Pulmonary artery endothelial cell (primary cell): Measurements from ENCODE around the gene ILF2. TPM values are rescaled to one million over a fixed set of nuclear protein-coding genes. Genes with fewer than 3 reads are reported as not detected.
"Not testable (repeated sequence)": the region's sequence is repeated elsewhere in the genome, so short reads cannot be mapped to it uniquely, and the experiment has no call there.

Source experiments
- DNase-seq: peaks from one replicate; pipeline ENCODE4 v3.0.0-alpha.2; 2011; ENCODE audit warnings: low read depth, low spot score
- total RNA-seq: library from RNA; depleted of rRNA; stranded (reverse); fragments of >200 nt; gene quantifications from 2 replicates; pipeline ENCODE4 v1.2.3, GENCODE V29; 2014

Gene ILF2
- total RNA-seq, 1 donor from 2014 or later: 295 TPM

DNA sequence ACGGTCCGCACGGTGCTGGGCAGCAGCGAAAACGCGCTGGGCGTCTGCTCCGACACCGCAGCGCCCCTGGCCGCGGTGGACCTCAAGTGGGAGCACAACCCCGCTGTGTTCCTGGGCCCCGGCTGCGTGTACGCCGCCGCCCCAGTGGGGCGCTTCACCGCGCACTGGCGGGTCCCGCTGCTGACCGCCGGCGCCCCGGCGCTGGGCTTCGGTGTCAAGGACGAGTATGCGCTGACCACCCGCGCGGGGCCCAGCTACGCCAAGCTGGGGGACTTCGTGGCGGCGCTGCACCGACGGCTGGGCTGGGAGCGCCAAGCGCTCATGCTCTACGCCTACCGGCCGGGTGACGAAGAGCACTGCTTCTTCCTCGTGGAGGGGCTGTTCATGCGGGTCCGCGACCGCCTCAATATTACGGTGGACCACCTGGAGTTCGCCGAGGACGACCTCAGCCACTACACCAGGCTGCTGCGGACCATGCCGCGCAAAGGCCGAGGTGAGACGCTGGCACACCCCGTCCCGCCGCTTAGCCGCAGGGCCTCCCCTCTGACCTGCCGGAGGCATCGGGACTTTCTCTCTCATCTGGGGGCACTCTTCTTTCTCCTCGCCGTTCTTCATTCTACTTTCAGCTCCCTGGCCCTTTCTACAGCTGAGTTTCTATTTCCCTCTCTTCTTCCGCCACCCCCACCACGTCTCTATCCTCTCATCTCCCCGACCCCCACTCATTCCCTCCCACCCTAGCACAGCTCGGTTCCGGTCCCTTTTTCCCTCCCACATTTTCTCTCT lies 8.7 kb upstream of the ILF2 start:
- DNase-seq: no peak

DNA sequence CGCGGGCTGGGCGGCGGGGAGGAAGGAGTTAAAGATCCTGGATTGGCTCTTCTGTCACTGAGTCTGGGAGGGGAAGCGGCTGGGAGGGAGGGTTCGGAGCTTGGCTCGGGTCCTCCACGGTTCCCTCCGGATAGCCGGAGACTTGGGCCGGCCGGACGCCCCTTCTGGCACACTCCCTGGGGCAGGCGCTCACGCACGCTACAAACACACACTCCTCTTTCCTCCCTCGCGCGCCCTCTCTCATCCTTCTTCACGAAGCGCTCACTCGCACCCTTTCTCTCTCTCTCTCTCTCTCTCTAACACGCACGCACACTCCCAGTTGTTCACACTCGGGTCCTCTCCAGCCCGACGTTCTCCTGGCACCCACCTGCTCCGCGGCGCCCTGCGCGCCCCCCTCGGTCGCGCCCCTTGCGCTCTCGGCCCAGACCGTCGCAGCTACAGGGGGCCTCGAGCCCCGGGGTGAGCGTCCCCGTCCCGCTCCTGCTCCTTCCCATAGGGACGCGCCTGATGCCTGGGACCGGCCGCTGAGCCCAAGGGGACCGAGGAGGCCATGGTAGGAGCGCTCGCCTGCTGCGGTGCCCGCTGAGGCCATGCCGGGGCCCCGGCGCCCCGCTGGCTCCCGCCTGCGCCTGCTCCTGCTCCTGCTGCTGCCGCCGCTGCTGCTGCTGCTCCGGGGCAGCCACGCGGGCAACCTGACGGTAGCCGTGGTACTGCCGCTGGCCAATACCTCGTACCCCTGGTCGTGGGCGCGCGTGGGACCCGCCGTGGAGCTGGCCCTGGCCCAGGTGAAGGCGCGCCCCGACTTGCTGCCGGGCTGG lies 7.9 kb upstream of the ILF2 start, which contains the start of gene NPR1:
NPR1 (plus strand) TSS at position 170 of the 818 bp plus-strand sequence; CDS start at position 591, 421 bp downstream.
- DNase-seq: no peak

DNA sequence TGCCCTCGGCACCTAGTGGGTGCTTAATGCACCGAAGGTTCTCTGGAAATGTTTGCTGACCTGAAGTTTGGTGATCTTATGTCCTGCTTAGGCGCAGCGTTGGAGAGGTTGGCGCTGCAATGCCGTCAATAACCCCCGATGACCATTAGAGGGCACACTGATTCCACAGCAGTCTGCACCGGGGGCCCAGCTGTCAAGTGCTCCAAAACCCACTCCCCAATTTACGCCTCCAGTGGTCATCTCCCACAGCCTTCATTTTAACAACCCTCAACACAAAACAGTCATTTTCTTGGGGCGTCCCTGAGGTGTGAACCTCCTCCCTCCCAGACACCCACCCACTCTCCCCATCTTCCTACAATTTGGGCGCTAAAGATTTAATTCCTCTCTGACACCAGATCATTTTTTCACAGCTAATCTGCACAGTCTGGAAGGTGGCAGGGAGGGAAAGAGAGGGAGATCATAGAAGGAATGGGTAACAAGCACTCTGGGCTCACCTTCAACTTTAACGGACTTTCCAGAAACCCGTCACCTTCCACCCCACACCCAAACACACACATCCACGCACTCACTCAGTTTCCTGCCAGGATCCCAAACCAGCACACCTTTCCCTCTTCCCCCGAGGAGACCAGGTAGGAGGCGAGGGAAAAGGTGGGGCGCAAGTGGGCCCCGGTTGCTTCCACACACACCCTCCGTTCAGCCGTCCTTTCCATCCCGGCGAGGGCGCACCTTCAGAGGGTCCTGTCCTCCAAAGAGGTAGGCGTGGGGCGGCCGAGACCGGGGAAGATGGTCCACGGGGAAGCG lies 7.1 kb upstream of the ILF2 start:
- DNase-seq: no peak

DNA sequence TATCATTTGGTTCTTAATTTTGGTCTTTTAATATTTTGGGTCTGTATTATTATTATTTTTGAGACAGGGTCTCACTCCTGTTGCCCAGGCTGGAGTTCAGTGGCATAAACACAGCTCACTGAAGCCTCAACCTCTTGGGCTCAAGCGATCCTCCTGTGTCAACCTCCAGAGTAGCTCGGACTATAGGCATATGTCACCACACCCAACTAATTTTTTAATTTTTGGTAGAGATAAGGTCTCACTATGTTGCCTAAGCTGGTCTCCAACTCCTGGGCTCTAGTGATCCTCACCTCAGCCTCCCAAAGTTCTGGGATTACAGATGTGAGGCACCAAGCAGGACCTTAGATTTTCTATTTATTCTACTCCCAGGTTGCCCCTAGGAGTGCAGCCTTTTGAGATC lies 2.7 kb upstream of the ILF2 start:
- no peak for DNase-seq

DNA sequence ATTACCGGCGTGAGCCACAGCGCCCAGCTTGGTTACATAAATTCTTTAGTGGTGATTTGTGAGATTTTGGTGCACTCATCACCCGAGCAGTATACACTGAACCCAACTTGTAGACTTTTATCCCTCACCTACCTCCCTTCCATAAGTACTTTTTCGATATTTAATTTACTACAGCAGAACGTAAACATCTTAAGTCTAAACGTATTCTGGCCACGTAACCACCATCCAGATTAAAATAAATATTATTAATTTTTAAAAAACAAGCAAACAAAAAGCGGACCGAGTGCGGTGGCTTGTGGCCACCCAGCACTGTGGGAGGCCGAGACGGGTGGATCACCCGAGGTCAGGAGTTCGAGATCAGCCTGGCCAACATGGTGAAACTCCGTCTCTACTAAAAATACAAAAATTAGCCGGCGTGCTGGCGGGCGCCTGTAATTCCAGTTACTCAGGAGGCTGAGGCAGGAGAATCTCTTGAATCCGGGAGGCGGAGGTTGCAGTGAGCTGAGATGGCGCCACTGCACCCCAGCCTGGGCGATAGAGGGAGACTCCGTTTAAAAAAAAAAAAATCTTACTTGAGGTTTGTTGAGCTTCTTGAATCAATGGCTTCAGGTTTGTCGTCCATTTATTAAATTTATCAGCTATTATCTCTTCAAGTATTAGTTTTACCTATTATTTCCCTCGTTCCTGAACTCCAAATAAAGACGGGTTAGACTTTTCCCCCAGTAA lies 998 bp upstream of the ILF2 start:
- DNase-seq: not testable (repeated sequence)

DNA sequence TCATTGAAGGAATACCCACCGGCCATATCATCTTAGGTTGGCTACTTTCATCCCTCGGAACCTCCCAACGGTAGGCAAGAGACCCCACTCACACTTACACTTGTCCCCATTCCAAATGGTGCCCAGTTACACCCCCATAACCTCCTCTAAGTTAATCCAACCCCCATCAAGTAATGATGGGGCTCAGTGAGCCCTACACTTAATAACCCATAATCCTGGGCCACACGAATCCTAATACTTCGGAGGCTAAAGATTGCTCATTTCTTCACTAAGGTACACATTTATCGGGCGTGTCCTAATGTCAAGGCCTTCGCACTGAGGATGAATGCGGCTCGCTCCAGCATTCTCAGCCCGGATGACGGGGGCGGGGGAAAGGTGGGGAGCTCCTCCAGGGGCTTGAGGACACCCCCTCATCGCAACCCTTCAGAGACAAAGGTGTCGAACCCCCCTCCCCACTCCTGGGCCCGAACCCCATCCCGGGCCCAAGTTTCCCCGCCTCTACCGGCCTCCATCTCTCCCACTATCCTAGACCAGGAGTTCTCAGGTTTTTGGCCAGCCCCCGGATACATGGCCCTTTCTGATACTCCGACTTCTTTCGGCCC lies 435 bp downstream of the ILF2 start:
- DNase-seq: no peak

DNA sequence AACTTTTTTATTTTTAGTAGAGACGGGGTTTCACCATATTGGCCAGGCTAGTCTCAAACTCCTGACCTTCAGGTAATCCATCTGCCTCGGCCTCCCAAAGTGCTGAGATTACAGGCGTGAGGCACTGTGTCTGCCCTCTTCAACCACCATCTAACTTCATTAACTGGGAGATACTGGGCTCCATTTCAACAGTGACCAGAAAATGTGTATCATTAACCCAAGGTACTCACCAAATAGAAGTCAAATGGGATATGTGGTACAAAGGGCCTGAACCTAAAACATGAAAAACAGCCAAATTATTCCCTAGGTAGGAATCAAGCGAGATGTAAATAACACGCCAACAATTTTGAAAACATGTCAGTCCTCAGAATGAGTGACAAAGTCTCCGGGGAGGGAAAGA lies 1.2 kb downstream of the ILF2 start:
- DNase-seq: no peak

DNA sequence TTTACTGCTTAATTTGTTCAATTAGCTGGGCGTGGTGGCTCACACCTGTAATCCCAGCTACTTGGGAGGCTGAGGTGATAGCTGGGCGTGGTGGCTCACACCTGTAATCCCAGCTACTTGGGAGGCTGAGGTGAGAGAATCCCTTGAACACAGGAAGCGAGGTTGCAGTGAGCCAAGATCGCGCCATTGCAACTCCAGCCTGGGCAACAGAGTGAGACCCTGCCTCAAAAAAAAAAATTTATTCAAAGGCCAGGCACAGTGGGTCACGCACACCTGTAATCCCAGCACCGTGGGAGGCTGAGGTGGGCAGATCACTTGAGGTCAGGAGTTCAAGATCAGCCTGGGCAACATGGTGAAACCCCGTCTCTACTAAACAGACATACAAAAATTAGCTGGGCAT lies 2.1 kb downstream of the ILF2 start:
- not testable (repeated sequence) for DNase-seq

DNA sequence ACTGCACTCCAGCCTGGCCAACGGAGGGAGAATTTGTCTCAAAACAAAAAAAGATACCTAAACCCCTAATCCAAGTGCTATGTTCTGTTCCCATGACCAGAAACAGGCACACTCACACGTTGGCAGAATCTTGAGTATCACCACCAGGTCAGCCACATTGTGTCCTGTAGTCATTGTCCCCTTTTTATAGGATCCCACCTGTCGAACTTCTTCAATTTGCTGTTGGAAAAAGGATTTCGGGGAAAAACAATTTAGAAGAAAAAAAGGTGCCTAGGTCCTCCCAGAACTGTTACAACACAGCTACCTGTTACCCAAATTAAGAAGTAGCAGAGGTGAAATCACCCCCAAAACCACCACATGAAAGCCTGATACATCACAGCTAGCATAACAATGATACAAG lies 3.4 kb downstream of the ILF2 start:
- DNase-seq: no peak

DNA sequence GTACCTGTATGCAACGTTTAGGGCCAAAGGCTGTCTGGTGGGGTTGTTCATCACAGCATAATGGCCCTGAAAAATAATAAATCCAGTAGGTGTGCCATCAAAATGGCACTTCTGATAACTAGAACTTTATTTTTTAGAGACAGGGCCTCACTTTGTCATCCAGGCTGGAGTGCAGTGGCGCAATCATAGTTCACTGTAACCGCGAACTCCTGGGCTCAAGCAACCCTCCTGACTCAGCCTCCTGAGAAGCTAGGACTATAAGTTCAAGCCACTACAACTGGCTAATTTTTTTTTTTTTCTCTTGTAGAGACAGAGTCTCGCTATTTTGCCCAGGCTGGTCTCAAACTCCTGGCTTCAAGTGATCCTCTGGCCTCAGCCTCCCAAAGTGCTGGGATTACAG lies 7.6 kb downstream of the ILF2 start:
- DNase-seq: no peak

DNA sequence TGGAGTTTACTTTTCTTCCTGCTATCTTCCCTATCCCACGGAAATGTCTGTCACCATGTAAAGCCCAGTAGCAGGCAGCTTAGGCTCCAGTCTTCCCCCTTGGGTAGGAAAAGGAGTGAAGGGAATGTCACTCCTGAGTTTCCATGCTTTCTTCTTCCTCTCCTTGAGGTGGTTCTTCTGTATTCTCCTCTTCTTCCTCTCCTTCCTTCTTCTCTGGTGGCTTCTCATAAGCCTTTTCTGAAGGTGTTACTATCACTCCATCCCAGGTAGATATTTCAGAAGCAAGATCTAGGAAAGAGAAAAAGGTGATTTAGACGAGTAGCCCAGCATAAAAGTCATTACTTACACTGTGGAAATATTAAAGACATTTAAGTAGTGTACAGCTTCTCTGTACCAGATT lies 8.5 kb downstream of the ILF2 start:
- no peak for DNase-seq

DNA sequence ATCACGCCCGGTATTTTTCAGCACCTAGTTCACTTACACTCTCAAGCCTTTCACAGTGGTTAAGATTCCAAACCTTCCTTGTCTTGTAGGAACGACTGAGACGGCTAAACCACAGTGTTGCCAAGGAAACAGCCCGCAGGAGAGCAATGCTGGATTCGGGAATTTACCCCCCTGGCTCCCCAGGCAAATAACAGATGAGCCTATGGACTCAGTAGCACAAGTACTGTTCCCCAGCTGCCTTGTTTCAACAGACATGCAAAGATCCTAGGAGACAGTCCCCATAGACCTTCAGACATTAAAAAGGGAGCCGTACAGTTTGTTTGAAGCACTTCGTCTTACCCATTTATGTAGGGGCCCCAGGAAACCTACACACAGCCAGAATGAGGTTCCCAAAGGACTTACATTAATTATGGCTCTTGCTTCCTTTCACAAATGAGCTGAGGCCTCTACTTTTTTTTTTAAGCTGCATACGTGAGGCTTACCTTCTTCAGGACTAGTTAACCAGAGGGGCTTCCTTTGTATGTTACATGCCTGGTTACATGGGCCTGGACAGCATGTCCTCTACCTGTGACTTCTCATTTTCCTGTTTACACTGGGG lies 9.6 kb downstream of the ILF2 start:
- DNase-seq: no peak

DNA sequence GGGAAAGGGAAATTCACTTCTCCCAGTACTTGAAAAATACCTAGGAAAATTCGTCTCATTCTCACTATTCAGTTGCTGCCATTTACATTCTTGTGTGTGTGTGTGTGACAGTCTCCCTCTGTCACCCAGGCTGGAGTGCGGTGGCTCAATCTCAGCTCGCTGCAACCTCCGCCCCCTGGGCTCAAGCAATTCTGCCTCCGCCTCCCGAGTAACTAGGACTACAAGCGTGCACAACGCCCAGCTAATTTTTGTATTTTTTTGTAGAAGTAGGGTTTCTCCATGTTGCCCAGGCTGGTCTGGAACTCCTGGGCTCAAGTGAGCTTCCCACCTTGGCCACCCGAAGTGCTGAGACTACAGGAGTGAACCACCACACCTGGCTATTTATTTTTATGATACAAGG lies 11.1 kb downstream of the ILF2 start:
- no peak for DNase-seq

DNA sequence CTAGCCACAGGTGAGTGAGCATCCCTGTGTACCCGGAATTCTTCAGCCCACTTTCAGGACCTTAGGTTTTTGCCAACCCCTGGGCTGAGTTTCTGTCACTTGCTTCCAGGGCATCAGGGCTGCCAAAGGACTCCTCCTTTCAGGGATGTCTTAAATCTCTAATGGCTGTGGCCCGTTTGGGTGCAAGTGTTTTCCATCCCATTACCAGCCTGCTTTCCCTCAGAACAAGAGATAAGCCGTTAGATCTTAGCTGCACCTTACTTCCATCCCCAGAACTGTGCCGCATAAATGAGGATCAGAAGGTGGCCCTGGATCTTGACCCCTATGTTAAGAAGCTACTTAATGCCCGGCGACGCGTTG lies 11.6 kb downstream of the ILF2 start:
- no peak for DNase-seq

DNA sequence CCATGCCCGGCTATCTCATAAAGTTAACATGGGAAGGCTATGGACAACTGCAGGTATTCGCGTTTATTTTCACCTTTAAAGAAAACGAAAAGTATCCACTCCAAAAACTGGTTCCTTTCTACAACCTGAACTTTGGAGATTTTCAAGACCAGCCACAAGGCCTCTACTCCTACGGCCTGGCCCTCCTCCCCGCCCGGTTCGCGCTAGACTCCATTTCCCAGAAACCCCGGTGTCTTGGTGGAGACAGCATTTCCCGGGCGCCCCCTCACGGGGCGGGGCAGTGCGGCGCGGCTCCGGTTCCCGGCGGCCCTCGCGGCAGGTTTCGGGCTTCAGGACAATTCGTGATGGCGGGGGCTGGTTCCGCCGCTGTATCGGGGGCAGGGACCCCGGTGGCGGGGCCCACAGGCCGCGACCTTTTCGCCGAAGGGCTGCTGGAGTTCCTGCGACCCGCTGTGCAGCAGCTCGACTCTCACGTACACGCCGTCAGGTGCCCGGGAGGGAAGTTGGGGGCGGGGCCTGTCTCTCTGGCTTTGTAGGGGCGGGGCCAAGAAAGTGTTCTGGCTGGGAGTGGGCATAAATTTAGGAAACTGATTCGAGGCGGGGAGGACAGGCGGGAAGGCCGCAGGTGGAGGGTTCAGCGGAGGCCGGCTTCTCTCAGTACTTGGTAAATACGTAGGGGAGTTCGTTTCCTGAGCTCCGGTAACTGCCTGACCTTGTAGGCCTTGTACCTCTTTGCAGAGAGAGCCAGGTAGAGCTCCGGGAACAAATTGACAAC lies 12.2 kb downstream of the ILF2 start, which contains the start of gene SNAPIN:
SNAPIN (plus strand) TSS at position 304 of the 775 bp plus-strand sequence; CDS start at position 345, 41 bp downstream.
- no peak for DNase-seq

DNA sequence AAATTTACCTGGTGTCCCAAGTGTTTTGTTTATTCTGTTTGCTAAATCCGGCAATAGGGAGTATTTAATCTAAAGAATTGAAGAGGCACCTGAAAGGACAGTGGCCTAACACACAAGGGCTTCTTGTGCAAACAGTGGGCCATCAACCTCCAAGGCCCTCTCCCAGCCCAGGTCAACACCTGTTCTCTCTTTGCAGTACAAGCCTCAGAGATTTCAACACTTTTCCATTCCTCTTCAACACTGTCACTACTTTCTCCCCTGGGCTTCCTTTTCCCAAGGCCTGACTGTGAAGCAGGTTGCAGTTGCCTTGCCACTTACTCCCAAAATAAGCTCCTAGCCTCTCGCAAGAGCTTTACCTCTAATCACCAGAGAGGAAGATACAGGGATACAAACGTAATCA lies 15.5 kb downstream of the ILF2 start:
- DNase-seq: no peak

DNA sequence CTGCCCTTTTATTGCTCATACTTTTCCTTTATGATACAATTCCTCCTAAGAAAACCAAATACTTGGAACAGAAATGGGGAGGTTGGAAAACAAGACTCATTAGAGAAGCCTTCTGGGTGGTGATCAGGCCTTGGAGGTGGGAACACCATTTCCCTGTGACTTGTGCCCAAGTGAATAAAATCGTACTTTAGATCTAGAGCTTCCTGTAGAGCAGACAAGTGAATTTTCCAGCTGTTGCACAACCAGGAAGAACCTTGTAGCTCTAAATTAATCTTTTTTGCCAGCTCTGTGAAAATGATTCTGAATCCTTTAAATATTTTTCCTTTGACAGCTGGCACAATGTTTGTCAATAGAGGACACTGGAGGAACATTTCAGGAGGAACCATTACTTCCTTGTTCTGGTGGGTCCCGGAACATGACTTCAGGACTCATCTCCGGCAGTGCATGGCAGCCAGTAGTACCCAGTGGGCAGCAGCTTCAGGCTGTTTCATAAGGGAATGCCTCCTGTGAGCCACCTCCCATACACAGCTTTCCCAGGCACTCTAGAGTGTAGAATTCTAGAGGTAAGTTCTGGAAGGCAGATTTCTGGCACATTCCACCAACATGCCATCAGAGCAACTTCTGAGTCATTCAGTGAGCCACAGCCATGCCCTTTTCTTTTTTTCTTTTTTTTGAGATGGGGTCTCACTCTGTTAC lies 17.8 kb downstream of the ILF2 start:
- DNase-seq: no peak

DNA sequence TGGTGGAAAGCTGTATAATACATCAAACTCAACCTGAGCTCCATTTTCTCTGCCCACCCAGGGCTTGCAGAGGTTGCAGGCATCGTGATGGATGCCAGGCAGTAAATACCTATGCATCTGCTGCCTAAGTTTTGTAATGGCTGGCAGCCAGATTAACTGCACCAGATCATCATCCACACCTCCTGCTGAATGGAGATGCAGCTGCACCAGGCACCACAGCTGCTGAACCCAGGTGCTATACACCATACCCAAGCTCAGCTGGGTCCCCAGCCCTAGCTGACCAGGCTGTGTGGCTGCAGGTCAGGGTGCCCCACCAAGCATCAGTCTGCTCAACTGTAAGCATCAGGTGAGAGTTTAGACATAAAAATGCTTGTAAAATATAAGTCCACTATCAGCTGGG lies 19.0 kb downstream of the ILF2 start:
- DNase-seq: no peak

DNA sequence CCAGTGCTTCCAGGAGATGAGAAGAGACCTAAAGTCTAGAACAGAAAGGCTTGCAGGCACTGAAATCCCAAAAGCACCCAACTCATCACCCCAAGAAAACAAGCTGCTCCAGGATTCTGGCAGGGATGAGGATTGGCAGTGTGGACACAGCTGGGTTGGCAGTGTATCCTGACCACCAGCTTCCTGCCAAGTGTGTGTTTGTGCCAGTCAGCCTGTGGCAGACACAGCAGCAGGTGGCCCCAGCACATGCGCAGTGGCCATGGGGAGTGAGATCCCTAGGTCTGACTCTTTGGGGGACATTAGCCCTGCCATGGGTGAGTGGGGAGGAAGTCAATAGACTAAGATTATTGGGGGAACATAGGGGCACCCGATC lies 20.9 kb downstream of the ILF2 start:
- no peak for DNase-seq
